ENCODE results near the gene ERICH2.

DNA sequence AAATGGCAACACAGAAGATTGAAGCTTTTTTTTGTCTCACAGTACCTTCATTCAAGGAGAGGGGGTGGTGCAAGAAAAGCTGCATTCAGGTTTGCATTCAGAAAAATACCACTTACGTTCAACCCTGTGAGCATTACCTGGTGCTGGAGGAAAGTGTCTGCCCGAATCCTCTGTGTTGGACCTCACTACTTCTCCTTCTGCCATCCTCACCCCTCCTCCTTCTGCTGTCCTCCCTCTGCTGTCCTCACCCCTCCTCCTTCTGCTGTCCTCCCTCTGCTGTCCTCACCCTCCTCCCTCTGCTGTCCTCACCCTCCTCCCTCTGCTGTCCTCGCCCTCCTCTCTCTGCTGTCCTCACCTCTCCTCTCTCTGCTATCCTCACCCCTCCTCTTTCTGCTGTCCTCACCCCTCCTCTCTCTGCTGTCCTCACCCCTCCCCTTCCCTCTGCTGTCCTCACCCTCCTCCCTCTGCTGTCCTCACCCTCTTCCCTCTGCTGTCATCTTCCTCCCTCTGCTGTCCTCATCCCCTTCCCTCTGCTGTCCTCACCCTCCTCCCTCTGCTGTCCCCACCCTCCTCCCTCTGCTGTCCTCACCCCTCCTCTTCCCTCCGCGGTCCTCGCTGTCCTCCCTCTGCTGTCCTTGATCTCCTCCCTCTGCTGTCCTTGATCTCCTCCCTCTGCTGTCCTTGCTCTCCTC lies 57.8 kb downstream of the ERICH2 start:
- TF ChIP-seq, protein P1, sequence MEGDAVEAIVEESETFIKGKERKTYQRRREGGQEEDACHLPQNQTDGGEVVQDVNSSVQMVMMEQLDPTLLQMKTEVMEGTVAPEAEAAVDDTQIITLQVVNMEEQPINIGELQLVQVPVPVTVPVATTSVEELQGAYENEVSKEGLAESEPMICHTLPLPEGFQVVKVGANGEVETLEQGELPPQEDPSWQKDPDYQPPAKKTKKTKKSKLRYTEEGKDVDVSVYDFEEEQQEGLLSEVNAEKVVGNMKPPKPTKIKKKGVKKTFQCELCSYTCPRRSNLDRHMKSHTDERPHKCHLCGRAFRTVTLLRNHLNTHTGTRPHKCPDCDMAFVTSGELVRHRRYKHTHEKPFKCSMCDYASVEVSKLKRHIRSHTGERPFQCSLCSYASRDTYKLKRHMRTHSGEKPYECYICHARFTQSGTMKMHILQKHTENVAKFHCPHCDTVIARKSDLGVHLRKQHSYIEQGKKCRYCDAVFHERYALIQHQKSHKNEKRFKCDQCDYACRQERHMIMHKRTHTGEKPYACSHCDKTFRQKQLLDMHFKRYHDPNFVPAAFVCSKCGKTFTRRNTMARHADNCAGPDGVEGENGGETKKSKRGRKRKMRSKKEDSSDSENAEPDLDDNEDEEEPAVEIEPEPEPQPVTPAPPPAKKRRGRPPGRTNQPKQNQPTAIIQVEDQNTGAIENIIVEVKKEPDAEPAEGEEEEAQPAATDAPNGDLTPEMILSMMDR (tag by site-specific recombination; IDR thresholded peaks at IDR 0.05) = no peak
- TF ChIP-seq YY1 (tag by site-specific recombination; IDR thresholded peaks at IDR 0.05) (no peak), ZNF324 (tag by site-specific recombination; IDR thresholded peaks at IDR 0.05) (no peak), ZNF843 (tag by site-specific recombination; IDR thresholded peaks at IDR 0.05) (no peak), ZNF549 (tag by site-specific recombination; IDR thresholded peaks at IDR 0.05) (no peak)
- TF ChIP-seq, protein P2, sequence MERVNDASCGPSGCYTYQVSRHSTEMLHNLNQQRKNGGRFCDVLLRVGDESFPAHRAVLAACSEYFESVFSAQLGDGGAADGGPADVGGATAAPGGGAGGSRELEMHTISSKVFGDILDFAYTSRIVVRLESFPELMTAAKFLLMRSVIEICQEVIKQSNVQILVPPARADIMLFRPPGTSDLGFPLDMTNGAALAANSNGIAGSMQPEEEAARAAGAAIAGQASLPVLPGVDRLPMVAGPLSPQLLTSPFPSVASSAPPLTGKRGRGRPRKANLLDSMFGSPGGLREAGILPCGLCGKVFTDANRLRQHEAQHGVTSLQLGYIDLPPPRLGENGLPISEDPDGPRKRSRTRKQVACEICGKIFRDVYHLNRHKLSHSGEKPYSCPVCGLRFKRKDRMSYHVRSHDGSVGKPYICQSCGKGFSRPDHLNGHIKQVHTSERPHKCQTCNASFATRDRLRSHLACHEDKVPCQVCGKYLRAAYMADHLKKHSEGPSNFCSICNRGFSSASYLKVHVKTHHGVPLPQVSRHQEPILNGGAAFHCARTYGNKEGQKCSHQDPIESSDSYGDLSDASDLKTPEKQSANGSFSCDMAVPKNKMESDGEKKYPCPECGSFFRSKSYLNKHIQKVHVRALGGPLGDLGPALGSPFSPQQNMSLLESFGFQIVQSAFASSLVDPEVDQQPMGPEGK (tag by site-specific recombination; IDR thresholded peaks at IDR 0.05) = no peak
- TF ChIP-seq, protein P3, sequence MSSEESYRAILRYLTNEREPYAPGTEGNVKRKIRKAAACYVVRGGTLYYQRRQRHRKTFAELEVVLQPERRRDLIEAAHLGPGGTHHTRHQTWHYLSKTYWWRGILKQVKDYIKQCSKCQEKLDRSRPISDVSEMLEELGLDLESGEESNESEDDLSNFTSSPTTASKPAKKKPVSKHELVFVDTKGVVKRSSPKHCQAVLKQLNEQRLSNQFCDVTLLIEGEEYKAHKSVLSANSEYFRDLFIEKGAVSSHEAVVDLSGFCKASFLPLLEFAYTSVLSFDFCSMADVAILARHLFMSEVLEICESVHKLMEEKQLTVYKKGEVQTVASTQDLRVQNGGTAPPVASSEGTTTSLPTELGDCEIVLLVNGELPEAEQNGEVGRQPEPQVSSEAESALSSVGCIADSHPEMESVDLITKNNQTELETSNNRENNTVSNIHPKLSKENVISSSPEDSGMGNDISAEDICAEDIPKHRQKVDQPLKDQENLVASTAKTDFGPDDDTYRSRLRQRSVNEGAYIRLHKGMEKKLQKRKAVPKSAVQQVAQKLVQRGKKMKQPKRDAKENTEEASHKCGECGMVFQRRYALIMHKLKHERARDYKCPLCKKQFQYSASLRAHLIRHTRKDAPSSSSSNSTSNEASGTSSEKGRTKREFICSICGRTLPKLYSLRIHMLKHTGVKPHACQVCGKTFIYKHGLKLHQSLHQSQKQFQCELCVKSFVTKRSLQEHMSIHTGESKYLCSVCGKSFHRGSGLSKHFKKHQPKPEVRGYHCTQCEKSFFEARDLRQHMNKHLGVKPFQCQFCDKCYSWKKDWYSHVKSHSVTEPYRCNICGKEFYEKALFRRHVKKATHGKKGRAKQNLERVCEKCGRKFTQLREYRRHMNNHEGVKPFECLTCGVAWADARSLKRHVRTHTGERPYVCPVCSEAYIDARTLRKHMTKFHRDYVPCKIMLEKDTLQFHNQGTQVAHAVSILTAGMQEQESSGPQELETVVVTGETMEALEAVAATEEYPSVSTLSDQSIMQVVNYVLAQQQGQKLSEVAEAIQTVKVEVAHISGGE (tag by site-specific recombination; conservative IDR thresholded peaks at IDR 0.05; ENCODE audit: low read depth) = no peak
- TF ChIP-seq, protein P4, sequence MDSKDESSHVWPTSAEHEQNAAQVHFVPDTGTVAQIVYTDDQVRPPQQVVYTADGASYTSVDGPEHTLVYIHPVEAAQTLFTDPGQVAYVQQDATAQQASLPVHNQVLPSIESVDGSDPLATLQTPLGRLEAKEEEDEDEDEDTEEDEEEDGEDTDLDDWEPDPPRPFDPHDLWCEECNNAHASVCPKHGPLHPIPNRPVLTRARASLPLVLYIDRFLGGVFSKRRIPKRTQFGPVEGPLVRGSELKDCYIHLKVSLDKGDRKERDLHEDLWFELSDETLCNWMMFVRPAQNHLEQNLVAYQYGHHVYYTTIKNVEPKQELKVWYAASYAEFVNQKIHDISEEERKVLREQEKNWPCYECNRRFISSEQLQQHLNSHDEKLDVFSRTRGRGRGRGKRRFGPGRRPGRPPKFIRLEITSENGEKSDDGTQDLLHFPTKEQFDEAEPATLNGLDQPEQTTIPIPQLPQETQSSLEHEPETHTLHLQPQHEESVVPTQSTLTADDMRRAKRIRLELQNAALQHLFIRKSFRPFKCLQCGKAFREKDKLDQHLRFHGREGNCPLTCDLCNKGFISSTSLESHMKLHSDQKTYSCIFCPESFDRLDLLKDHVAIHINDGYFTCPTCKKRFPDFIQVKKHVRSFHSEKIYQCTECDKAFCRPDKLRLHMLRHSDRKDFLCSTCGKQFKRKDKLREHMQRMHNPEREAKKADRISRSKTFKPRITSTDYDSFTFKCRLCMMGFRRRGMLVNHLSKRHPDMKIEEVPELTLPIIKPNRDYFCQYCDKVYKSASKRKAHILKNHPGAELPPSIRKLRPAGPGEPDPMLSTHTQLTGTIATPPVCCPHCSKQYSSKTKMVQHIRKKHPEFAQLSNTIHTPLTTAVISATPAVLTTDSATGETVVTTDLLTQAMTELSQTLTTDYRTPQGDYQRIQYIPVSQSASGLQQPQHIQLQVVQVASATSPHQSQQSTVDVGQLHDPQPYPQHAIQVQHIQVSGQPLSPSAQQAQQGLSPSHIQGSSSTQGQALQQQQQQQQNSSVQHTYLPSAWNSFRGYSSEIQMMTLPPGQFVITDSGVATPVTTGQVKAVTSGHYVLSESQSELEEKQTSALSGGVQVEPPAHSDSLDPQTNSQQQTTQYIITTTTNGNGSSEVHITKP (tag by site-specific recombination; IDR thresholded peaks at IDR 0.05) = no peak

All from HEK293 (cell line).